ENCODE data around the gene CAMK1D.
"Not testable (repeated sequence)": the region's sequence is repeated elsewhere in the genome, so short reads cannot be mapped to it uniquely, and the experiment has no call there.

The CAMK1D gene

GRCh38 chr10:12839941-12840611 is 490.7 kb downstream of the CAMK1D start:
- DNase-seq = no peak

GRCh38 chr10:12841426-12841825 is 492.1 kb downstream of the CAMK1D start:
- DNase-seq = no peak

GRCh38 chr10:12841826-12842225 is 492.5 kb downstream of the CAMK1D start:
- no peak for DNase-seq

- no peak for DNase-seq
Measured at GRCh38 chr10:12842310-12842709, 493.0 kb downstream of the CAMK1D start.

- DNase-seq = no peak
Measured at GRCh38 chr10:12843296-12843945, 494.1 kb downstream of the CAMK1D start.

GRCh38 chr10:12844811-12845483 is 495.6 kb downstream of the CAMK1D start:
- no peak for DNase-seq

- DNase-seq = no peak
Measured at GRCh38 chr10:12846718-12847117, 497.4 kb downstream of the CAMK1D start.

- peak; percentile 52 for DNase-seq
Measured at GRCh38 chr10:12847361-12847975, 498.1 kb downstream of the CAMK1D start.

- DNase-seq = no peak
Measured at GRCh38 chr10:12848439-12849173, 499.3 kb downstream of the CAMK1D start.

- DNase-seq = no peak
Measured at GRCh38 chr10:12849319-12850181, 500.2 kb downstream of the CAMK1D start.

GRCh38 chr10:12852687-12853086 is 503.3 kb downstream of the CAMK1D start:
- no peak for DNase-seq

GRCh38 chr10:12854988-12855387 is 505.6 kb downstream of the CAMK1D start:
- no peak for DNase-seq

- DNase-seq = no peak
Measured at GRCh38 chr10:12862459-12862858, 513.1 kb downstream of the CAMK1D start.

- not testable (repeated sequence) for DNase-seq
Measured at GRCh38 chr10:12865515-12865914, 516.2 kb downstream of the CAMK1D start.

- DNase-seq = no peak
Measured at GRCh38 chr10:12868229-12868628, 518.9 kb downstream of the CAMK1D start.

- DNase-seq = no peak
Measured at GRCh38 chr10:12869427-12869826, 520.1 kb downstream of the CAMK1D start.

GRCh38 chr10:12872577-12872976 is 523.2 kb downstream of the CAMK1D start:
- DNase-seq = no peak

- no peak for DNase-seq
Measured at GRCh38 chr10:12873172-12873571, 523.8 kb downstream of the CAMK1D start.

GRCh38 chr10:12874501-12874900 is 525.2 kb downstream of the CAMK1D start:
- no peak for DNase-seq

GRCh38 chr10:12875100-12875499 is 525.8 kb downstream of the CAMK1D start:
- DNase-seq = no peak

- no peak for DNase-seq
Measured at GRCh38 chr10:12876266-12876665, 526.9 kb downstream of the CAMK1D start.

- DNase-seq = no peak
Measured at GRCh38 chr10:12877150-12877549, 527.8 kb downstream of the CAMK1D start.
